MCF 10A (cell line): ENCODE data around the gene ATP2A1. TPM values are rescaled to one million over a fixed set of nuclear protein-coding genes. Genes with fewer than 3 reads are reported as not detected.

ENCODE experiments used
- BruUV-seq: library from RNA; stranded (reverse); fragments of 400-500 nt; replicated peaks from 2 replicates; lab custom pipeline; 2021; lab: Mats Ljungman, UMichigan
- CTCF ChIA-PET: fragments of 300-600 bp; sonication (Branson Sonifier 250); formaldehyde crosslinking; extraction: SDS; loops from one replicate; lab custom pipeline; 2021; ENCODE audit warnings: antibody characterized with exemption, inconsistent platforms; lab: Yijun Ruan, JAX
- POLR2A ChIA-PET: fragments of 300-600, 350-650 bp; sonication (Branson Sonifier 250); formaldehyde crosslinking; extraction: SDS; loops from one replicate; lab custom pipeline; 2020; ENCODE audit warnings: antibody characterized with exemption, inconsistent platforms; lab: Yijun Ruan, JAX
- DNase-seq: peaks from one replicate; pipeline ENCODE4 v3.0.0-alpha.2; 2018; ENCODE audit not compliant: unreplicated experiment
- H3K27ac Mint-ChIP-seq: one replicate; pipeline ENCODE4 v1.8.0; 2022; ENCODE audit warnings: mild to moderate bottlenecking, low read depth, mixed read lengths; ENCODE audit not compliant: unreplicated experiment
- H3K27me3 Mint-ChIP-seq: one replicate; pipeline ENCODE4 v1.8.0; 2022; ENCODE audit warnings: mixed read lengths; ENCODE audit not compliant: insufficient read depth, unreplicated experiment
- H3K36me3 Mint-ChIP-seq: one replicate; pipeline ENCODE4 v1.8.0; 2022; ENCODE audit warnings: mild to moderate bottlenecking, moderate library complexity, mixed read lengths; ENCODE audit not compliant: insufficient read depth, unreplicated experiment
- H3K4me1 Mint-ChIP-seq: one replicate; pipeline ENCODE4 v1.8.0; 2022; ENCODE audit warnings: mixed read lengths; ENCODE audit not compliant: insufficient read depth, unreplicated experiment
- H3K4me3 Mint-ChIP-seq: one replicate; pipeline ENCODE4 v1.8.0; 2022; ENCODE audit warnings: mild to moderate bottlenecking, moderate library complexity, mixed read lengths; ENCODE audit not compliant: unreplicated experiment
- H3K9me3 Mint-ChIP-seq: one replicate; pipeline ENCODE4 v1.8.0; 2022; ENCODE audit warnings: mixed read lengths; ENCODE audit not compliant: unreplicated experiment
- CTCF ChIP-seq: fragments of 200-600 bp; IDR thresholded peaks from one replicate; pipeline ENCODE4 v1.8.0; 2022; ENCODE audit warnings: antibody characterized with exemption, mild to moderate bottlenecking; ENCODE audit not compliant: unreplicated experiment
- intact Hi-C: fragments of 100-400 bp; cut with micrococcal nuclease; formaldehyde crosslinking; loops from 2 replicates; pipeline ENCODE4 v1.14.1; 2022
- total RNA-seq: library from RNA; stranded (reverse); gene quantifications from 2 replicates; pipeline ENCODE4 v1.2.3, GENCODE V29; 2022

ATP2A1 gene
- total RNA-seq, 1 experiment from 2014 or later: 0.23 TPM

- intact Hi-C loops: no loop called here
- BruUV-seq: no TSS peak
- DNase-seq: no peak
- CTCF ChIA-PET: no interaction called here
- Mint-ChIP-seq H3K4me1 (no peaks in the 10 kb centered on the region), H3K27me3 (no peaks in the 10 kb centered on the region), H3K36me3 (peaks cover 5% of the 10 kb centered on the region), H3K9me3 (no peaks in the 10 kb centered on the region), H3K27ac (no peak overlapping the region), H3K4me3 (no peak overlapping the region)
- no peak for TF ChIP-seq CTCF
- POLR2A ChIA-PET: interaction anchor here (0.6 kb wide), 1 partner anchor 56 kb away, joined by 3 read pairs; no protein-coding TSS in a partner anchor
Measured at GRCh38 chr16:28902909-28903308, 24.6 kb downstream of the ATP2A1 start.

- no peak overlapping the region for H3K27ac Mint-ChIP-seq
- no TSS peak for BruUV-seq
- no peak overlapping the region for H3K4me3 Mint-ChIP-seq
- intact Hi-C loops: no loop called here
- no peaks in the 10 kb centered on the region for H3K4me1 Mint-ChIP-seq
- no peaks in the 10 kb centered on the region for H3K27me3 Mint-ChIP-seq
- peaks cover 5% of the 10 kb centered on the region for H3K36me3 Mint-ChIP-seq
- CTCF ChIA-PET: no interaction called here
- POLR2A ChIA-PET: interaction anchor here (0.6 kb wide), 1 partner anchor 56 kb away, joined by 3 read pairs; no protein-coding TSS in a partner anchor
- no peaks in the 10 kb centered on the region for H3K9me3 Mint-ChIP-seq
- TF ChIP-seq CTCF: no peak
- DNase-seq: no peak
Measured at GRCh38 chr16:28903344-28904042, 25.2 kb downstream of the ATP2A1 start.

GRCh38 chr16:28904363-28904762, 26.1 kb downstream of the ATP2A1 start:
- CTCF ChIA-PET: no interaction called here
- POLR2A ChIA-PET: no interaction called here
- TF ChIP-seq CTCF: no peak
- no peaks in the 10 kb centered on the region for H3K9me3 Mint-ChIP-seq
- no peaks in the 10 kb centered on the region for H3K27me3 Mint-ChIP-seq
- BruUV-seq: no TSS peak
- H3K36me3 Mint-ChIP-seq: peaks cover 5% of the 10 kb centered on the region
- intact Hi-C loops: no loop called here
- H3K4me3 Mint-ChIP-seq: no peak overlapping the region
- DNase-seq: no peak
- H3K27ac Mint-ChIP-seq: no peak overlapping the region
- H3K4me1 Mint-ChIP-seq: no peaks in the 10 kb centered on the region

- no peaks in the 10 kb centered on the region for H3K27me3 Mint-ChIP-seq
- H3K4me3 Mint-ChIP-seq: no peak overlapping the region
- H3K27ac Mint-ChIP-seq: no peak overlapping the region
- no peaks in the 10 kb centered on the region for H3K4me1 Mint-ChIP-seq
- H3K36me3 Mint-ChIP-seq: peaks cover 5% of the 10 kb centered on the region
- intact Hi-C loops: no loop called here
- no peak for TF ChIP-seq CTCF
- POLR2A ChIA-PET: no interaction called here
- CTCF ChIA-PET: no interaction called here
- no peak for DNase-seq
- no peaks in the 10 kb centered on the region for H3K9me3 Mint-ChIP-seq
- no TSS peak for BruUV-seq
Measured at GRCh38 chr16:28904828-28905227, 26.5 kb downstream of the ATP2A1 start.
